Measurements from ENCODE around the gene CHKA.

CHKA gene

GRCh38 chr11:68002938-68003845 lies 118.0 kb downstream of the CHKA start:
- peak in 2 of 3 donors; percentile 22 to 32 for DNase-seq (ENCODE audit: low read depth in 2 of 3, low spot score in 1 of 3)

All from stimulated activated CD4-positive, alpha-beta T cell treated with anti-CD3 and anti-CD28 coated beads, Interleukin-12 subunit alpha, Interleukin-12 subunit beta, amount 100 ng/mL, for 48 hours (primary cell).